ENCODE data around the gene BDP1.
"Not testable (repeated sequence)": the region's sequence is repeated elsewhere in the genome, so short reads cannot be mapped to it uniquely, and the experiment has no call there.

Gene BDP1

GRCh38 chr5:71455427-71456361 is at the start of gene BDP1:
TSS of gene BDP1 (plus strand) at chr5:71455651. CDS start at chr5:71455878, 227 bp downstream.
- peak within 1 kb of the TSS; percentile 99 for H3K4me3 ChIP-seq (ENCODE audit: low read depth, low read length)
- DNase-seq (ENCODE audit: low read depth, low spot score) = peak; percentile 95
- no peak for TF ChIP-seq CTCF (IDR thresholded peaks at IDR 0.05; ENCODE audit: low read depth, low read length)
- in situ Hi-C loops (cut with HindIII; ENCODE audit: low sequenced_read_pairs) = no loop called here

- DNase-seq (ENCODE audit: low read depth, low spot score); in situ Hi-C loops (cut with HindIII; ENCODE audit: low sequenced_read_pairs); H3K4me3 ChIP-seq (ENCODE audit: low read depth, low read length): not testable (repeated sequence)
These were observed 45.4 kb upstream of the BDP1 start for GRCh38 chr5:71410088-71410487.

- H3K4me3 ChIP-seq (ENCODE audit: low read depth, low read length); DNase-seq (ENCODE audit: low read depth, low spot score); in situ Hi-C loops (cut with HindIII; ENCODE audit: low sequenced_read_pairs): not testable (repeated sequence)
These were observed 39.8 kb upstream of the BDP1 start for GRCh38 chr5:71415626-71416025.

GRCh38 chr5:71418026-71418425 is 37.4 kb upstream of the BDP1 start:
- in situ Hi-C loops (cut with HindIII; ENCODE audit: low sequenced_read_pairs); DNase-seq (ENCODE audit: low read depth, low spot score); H3K4me3 ChIP-seq (ENCODE audit: low read depth, low read length): not testable (repeated sequence)

- H3K4me3 ChIP-seq (ENCODE audit: low read depth, low read length); in situ Hi-C loops (cut with HindIII; ENCODE audit: low sequenced_read_pairs); DNase-seq (ENCODE audit: low read depth, low spot score): not testable (repeated sequence)
These were observed 34.2 kb upstream of the BDP1 start for GRCh38 chr5:71421278-71421677.

GRCh38 chr5:71423896-71424295 is 31.6 kb upstream of the BDP1 start:
- DNase-seq (ENCODE audit: low read depth, low spot score); in situ Hi-C loops (cut with HindIII; ENCODE audit: low sequenced_read_pairs); H3K4me3 ChIP-seq (ENCODE audit: low read depth, low read length): not testable (repeated sequence)

- in situ Hi-C loops (cut with HindIII; ENCODE audit: low sequenced_read_pairs); H3K4me3 ChIP-seq (ENCODE audit: low read depth, low read length); DNase-seq (ENCODE audit: low read depth, low spot score): not testable (repeated sequence)
These were observed 28.6 kb upstream of the BDP1 start for GRCh38 chr5:71426686-71427474.

- DNase-seq (ENCODE audit: low read depth, low spot score); in situ Hi-C loops (cut with HindIII; ENCODE audit: low sequenced_read_pairs); H3K4me3 ChIP-seq (ENCODE audit: low read depth, low read length): not testable (repeated sequence)
These were observed 23.0 kb upstream of the BDP1 start for GRCh38 chr5:71432410-71432809.

GRCh38 chr5:71434825-71435224 is 20.6 kb upstream of the BDP1 start:
- DNase-seq (ENCODE audit: low read depth, low spot score); in situ Hi-C loops (cut with HindIII; ENCODE audit: low sequenced_read_pairs): not testable (repeated sequence)

GRCh38 chr5:71441564-71441963 is 13.9 kb upstream of the BDP1 start:
- in situ Hi-C loops (cut with HindIII; ENCODE audit: low sequenced_read_pairs); DNase-seq (ENCODE audit: low read depth, low spot score); H3K4me3 ChIP-seq (ENCODE audit: low read depth, low read length): not testable (repeated sequence)

More at GRCh38 chr5:71434825-71435224, 20.6 kb upstream of the BDP1 start:
- not testable (repeated sequence) for H3K4me3 ChIP-seq (ENCODE audit: low read depth, low read length)

GRCh38 chr5:71443891-71444290 is 11.6 kb upstream of the BDP1 start:
- DNase-seq (ENCODE audit: low read depth, low spot score); in situ Hi-C loops (cut with HindIII; ENCODE audit: low sequenced_read_pairs): not testable (repeated sequence)

GRCh38 chr5:71445015-71445414 is 10.4 kb upstream of the BDP1 start:
- in situ Hi-C loops (cut with HindIII; ENCODE audit: low sequenced_read_pairs); H3K4me3 ChIP-seq (ENCODE audit: low read depth, low read length): not testable (repeated sequence)
- DNase-seq (ENCODE audit: low read depth, low spot score) = peak; percentile 0

More at GRCh38 chr5:71443891-71444290, 11.6 kb upstream of the BDP1 start:
- H3K4me3 ChIP-seq (ENCODE audit: low read depth, low read length) = not testable (repeated sequence)

GRCh38 chr5:71445523-71446152 is 9.8 kb upstream of the BDP1 start:
- H3K4me3 ChIP-seq (ENCODE audit: low read depth, low read length); in situ Hi-C loops (cut with HindIII; ENCODE audit: low sequenced_read_pairs): not testable (repeated sequence)
- peak; percentile 1 for DNase-seq (ENCODE audit: low read depth, low spot score)

GRCh38 chr5:71446540-71447216 is 8.8 kb upstream of the BDP1 start:
- H3K4me3 ChIP-seq (ENCODE audit: low read depth, low read length) = not testable (repeated sequence)

More at GRCh38 chr5:71446540-71447216, 8.8 kb upstream of the BDP1 start:
- DNase-seq (ENCODE audit: low read depth, low spot score); in situ Hi-C loops (cut with HindIII; ENCODE audit: low sequenced_read_pairs): not testable (repeated sequence)

All from astrocyte of the spinal cord (primary cell).